Memory B cell (primary cell): Measurements from ENCODE around the gene ADIPOQ.
"Not testable (repeated sequence)": the region's sequence is repeated elsewhere in the genome, so short reads cannot be mapped to it uniquely, and the experiment has no call there.

ENCODE experiments used
- ATAC-seq: fragments of 150-1000 bp; cut with Tn5 transposase; 2 replicates; pipeline ENCODE4 v1.10.0; 2021; ENCODE audit warnings: low read depth, mild to moderate bottlenecking, moderate library complexity
- DNase-seq, 2 donors: peaks; one replicate each; pipeline ENCODE4 v3.0.0; 2022; ENCODE audit warnings: low spot score in 2 of 2
- H3K27ac Mint-ChIP-seq: one replicate; pipeline ENCODE4 v1.8.0; 2022; ENCODE audit warnings: mild to moderate bottlenecking, moderate library complexity, mixed read lengths
- H3K27me3 Mint-ChIP-seq: one replicate; pipeline ENCODE4 v1.8.0; 2022; ENCODE audit warnings: mixed read lengths
- H3K36me3 Mint-ChIP-seq: one replicate; pipeline ENCODE4 v1.8.0; 2022; ENCODE audit warnings: mild to moderate bottlenecking, mixed read lengths
- H3K4me1 Mint-ChIP-seq: one replicate; pipeline ENCODE4 v1.8.0; 2022; ENCODE audit warnings: mixed read lengths
- H3K4me3 Mint-ChIP-seq: one replicate; pipeline ENCODE4 v1.8.0; 2022; ENCODE audit warnings: mild to moderate bottlenecking, moderate library complexity, mixed read lengths
- H3K9me3 Mint-ChIP-seq: one replicate; pipeline ENCODE4 v1.8.0; 2022; ENCODE audit warnings: mixed read lengths

The ADIPOQ gene

DNA sequence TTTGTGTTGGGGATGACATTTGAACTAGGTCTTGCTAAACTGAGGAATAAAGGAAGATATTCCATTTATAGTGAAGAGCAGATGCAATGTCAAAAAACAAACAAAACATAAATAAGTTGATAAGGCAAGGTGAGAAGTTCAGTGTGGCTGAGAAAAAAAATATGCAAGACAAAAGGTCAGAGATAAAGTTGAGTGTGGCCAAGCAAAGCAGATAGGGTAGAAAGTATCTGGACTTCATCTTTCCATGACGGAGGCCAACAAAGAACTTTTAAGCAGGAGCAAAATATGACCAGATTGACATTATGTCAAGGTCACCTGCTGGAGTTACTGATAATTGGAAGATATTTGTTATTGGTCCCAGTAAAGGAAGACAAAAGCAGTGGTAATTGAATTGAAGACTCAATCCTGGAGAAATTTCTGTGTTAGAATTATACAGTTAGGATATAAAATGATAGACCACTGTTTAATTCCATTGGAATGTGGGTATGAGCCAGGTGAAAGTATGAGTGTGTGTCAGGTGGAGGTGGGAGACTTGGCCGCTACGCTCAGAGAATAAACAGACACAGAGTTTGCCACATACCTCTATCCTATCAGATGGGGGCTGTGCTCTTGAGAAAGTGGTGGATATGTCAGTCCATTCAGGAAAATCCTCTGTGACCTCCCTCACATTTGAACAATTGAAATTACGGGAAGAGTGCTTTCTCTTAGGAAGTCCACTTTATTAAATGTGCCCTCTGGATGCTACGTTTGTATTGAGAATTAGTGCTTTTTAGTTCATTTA lies 28.1 kb downstream of the ADIPOQ start:
- DNase-seq (no peak), ATAC-seq (no peak)
- H3K27me3 Mint-ChIP-seq: no peaks in the 10 kb centered on the region
- no peaks in the 10 kb centered on the region for H3K36me3 Mint-ChIP-seq
- H3K4me1 Mint-ChIP-seq: peaks cover 11% of the 10 kb centered on the region
- H3K27ac Mint-ChIP-seq: peak overlapping the region; percentile 28
- H3K4me3 Mint-ChIP-seq: no peak overlapping the region
- H3K9me3 Mint-ChIP-seq: no peaks in the 10 kb centered on the region

DNA sequence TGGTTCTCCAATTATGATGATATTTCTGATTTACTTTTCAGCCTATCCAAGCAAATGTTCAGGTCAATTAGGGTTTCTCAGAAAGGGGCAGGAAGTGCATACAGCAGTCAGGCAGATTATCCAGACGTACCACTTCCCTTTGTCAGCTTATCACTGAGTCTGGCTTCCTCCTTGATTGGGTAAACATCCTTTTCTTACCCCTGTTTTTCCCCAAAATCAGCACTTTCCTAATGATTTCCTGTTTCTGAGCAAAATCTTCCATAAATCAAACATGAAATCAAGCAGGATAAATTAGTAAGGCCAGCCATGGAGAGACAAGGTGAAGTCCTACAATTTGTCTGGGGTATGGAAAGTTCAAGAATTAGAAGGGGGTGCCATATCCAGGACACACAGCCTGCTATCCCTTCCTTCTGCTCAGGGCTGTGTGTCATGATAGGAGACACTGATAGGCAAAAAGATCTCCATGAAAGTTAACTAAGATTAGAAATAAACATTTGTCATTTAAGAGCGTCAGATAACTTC lies 29.0 kb downstream of the ADIPOQ start:
- Mint-ChIP-seq H3K4me3 (no peak overlapping the region), H3K27ac (peak overlapping the region; percentile 28), H3K4me1 (peaks cover 11% of the 10 kb centered on the region), H3K9me3 (no peaks in the 10 kb centered on the region), H3K27me3 (no peaks in the 10 kb centered on the region), H3K36me3 (no peaks in the 10 kb centered on the region)
- ATAC-seq: peak; percentile 38
- no peak for DNase-seq

DNA sequence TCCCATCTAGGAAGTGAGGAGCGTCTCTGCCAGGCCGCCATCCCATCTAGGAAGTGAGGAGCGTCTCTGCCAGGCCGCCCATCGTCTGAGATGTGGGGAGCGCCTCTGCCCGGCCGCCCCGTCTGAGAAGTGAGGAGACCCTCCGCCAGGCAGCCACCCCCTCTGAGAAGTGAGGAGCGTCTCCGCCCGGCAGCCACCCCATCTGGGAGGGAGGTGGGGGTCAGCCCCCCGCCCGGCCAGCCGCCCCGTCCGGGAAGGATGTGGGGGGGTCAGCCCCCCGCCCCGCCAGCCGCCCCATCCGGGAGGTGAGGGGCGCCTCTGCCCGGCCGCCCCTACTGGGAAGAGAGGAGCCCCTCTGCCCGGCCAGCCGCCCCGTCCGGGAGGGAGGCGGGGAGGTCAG lies 31.3 kb downstream of the ADIPOQ start:
- not testable (repeated sequence) for H3K27ac Mint-ChIP-seq, ATAC-seq, H3K36me3 Mint-ChIP-seq, DNase-seq, H3K27me3 Mint-ChIP-seq, H3K4me3 Mint-ChIP-seq, H3K9me3 Mint-ChIP-seq
- H3K4me1 Mint-ChIP-seq: peaks cover 11% of the 10 kb centered on the region

DNA sequence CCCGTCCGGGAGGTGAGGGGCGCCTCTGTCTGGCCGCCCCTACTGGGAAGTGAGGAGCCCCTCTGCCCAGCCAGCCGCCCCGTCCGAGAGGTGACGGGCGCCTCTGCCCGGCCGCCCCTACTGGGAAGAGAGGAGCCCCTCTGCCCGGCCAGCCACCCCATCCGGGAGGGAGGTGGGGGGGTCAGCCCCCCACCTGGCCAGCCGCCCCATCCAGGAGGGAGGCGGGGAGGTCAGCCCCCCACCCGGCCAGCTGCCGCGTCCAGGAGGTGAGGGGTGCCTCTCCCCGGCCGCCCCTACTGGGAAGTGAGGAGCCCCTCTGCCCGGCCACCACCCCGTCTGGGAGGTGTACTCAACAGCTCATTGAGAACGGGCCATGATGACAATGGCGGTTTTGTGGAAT lies 31.7 kb downstream of the ADIPOQ start:
- DNase-seq, H3K4me3 Mint-ChIP-seq, H3K36me3 Mint-ChIP-seq, H3K9me3 Mint-ChIP-seq, ATAC-seq, H3K27ac Mint-ChIP-seq, H3K27me3 Mint-ChIP-seq, H3K4me1 Mint-ChIP-seq: not testable (repeated sequence)

- not testable (repeated sequence) for H3K4me3 Mint-ChIP-seq, H3K27ac Mint-ChIP-seq
These were observed 32.3 kb downstream of the ADIPOQ start for GRCh38 chr3:186874841-186875240.

DNA sequence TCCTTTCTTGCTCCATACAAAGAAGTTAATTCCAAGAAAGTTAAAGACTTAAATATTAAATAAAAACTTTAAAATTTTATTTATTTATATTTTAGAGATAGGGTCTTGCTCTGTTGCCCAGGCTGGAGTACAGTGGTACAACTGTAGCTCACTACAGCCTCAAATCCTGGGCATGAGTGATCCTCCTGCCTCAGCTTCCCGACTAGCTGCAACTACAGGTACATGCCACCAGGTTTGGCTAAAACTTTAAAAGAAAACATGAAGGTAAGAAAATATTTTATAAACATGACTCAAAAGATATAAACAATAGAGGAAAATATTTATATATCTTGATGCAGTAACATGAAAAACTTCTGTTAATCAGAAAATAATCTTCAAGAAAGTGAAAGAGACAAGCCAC lies 33.2 kb downstream of the ADIPOQ start:
- Mint-ChIP-seq H3K27me3 (no peaks in the 10 kb centered on the region), H3K4me1 (peaks cover 13% of the 10 kb centered on the region), H3K4me3 (no peak overlapping the region), H3K36me3 (no peaks in the 10 kb centered on the region), H3K27ac (no peak overlapping the region), H3K9me3 (no peaks in the 10 kb centered on the region)
- DNase-seq (no peak), ATAC-seq (no peak)

More at GRCh38 chr3:186874841-186875240, 32.3 kb downstream of the ADIPOQ start:
- not testable (repeated sequence) for ATAC-seq, H3K4me1 Mint-ChIP-seq, DNase-seq, H3K36me3 Mint-ChIP-seq, H3K27me3 Mint-ChIP-seq, H3K9me3 Mint-ChIP-seq

DNA sequence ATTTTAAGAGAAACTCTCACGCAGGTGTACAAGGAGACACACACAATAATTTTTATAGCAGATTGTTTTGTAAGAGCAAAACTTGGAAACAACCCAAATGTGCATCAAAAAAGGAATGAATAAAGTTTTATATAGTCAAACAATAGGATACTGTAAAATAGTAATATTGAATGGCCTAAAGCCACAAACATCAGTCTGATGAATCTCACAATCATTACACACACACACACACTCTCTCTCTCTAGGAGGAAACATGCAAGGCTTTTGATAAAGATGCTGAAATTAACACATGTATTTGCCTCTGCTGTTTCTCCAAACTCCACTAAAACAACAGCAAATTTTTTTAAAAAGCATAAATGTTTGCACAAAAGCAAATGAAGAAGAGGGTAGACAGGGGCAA lies 37.3 kb downstream of the ADIPOQ start:
- Mint-ChIP-seq H3K36me3 (no peaks in the 10 kb centered on the region), H3K4me3 (no peak overlapping the region), H3K27ac (no peak overlapping the region), H3K4me1 (peaks cover 7% of the 10 kb centered on the region), H3K9me3 (no peaks in the 10 kb centered on the region), H3K27me3 (no peaks in the 10 kb centered on the region)
- ATAC-seq (no peak), DNase-seq (no peak)

- DNase-seq (no peak), ATAC-seq (no peak)
- Mint-ChIP-seq H3K36me3 (no peaks in the 10 kb centered on the region), H3K27me3 (no peaks in the 10 kb centered on the region), H3K4me1 (peaks cover 7% of the 10 kb centered on the region), H3K4me3 (no peak overlapping the region), H3K27ac (no peak overlapping the region), H3K9me3 (no peaks in the 10 kb centered on the region)
These were observed 37.9 kb downstream of the ADIPOQ start for GRCh38 chr3:186880406-186880805.

DNA sequence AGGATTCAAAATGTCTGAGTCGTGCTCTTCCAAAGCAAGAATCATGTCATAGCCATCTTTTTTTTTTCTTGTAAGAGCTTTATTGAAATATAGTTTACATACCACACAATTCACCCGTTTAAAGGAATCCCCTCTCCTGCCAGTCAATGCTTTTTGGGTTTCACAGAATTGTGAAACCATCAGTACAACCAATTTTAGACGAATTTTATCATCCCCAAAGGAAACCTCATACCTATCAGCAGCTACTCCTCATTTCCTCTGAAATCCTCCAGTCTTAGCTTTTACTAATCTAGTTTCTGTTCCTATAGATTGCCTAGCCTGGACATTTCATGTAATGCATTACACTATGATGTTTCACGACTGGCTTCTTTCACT lies 39.6 kb downstream of the ADIPOQ start:
- no peak for DNase-seq
- Mint-ChIP-seq H3K4me3 (no peak overlapping the region), H3K36me3 (no peaks in the 10 kb centered on the region), H3K27me3 (no peaks in the 10 kb centered on the region), H3K4me1 (peaks cover 7% of the 10 kb centered on the region), H3K27ac (no peak overlapping the region), H3K9me3 (no peaks in the 10 kb centered on the region)
- ATAC-seq: no peak

GRCh38 chr3:186882881-186883685 lies 40.6 kb downstream of the ADIPOQ start:
- ATAC-seq (no peak), DNase-seq (no peak)
- H3K27ac Mint-ChIP-seq: no peak overlapping the region
- H3K27me3 Mint-ChIP-seq: no peaks in the 10 kb centered on the region
- H3K4me1 Mint-ChIP-seq: peaks cover 7% of the 10 kb centered on the region
- no peaks in the 10 kb centered on the region for H3K9me3 Mint-ChIP-seq
- H3K36me3 Mint-ChIP-seq: no peaks in the 10 kb centered on the region
- H3K4me3 Mint-ChIP-seq: no peak overlapping the region

DNA sequence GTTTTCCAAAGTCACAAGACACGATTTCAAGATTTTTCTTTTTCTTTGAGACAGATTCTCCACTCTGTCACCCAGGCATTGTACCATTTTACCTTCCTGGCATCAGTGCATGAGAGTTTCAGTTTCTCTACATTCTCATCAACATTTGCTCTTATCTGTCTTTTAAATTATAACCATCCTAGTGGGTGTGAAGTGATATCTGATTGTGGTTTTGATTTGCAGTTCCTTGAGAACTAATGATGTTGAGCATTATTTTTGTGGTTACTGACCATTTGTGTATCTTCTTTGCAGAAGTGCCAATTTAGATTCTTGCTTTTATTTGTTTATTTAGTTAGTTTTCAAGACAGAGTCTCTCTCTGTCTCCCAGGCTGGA lies 41.2 kb downstream of the ADIPOQ start:
- H3K27me3 Mint-ChIP-seq: no peaks in the 10 kb centered on the region
- no peaks in the 10 kb centered on the region for H3K9me3 Mint-ChIP-seq
- H3K4me1 Mint-ChIP-seq: peaks cover 11% of the 10 kb centered on the region
- H3K36me3 Mint-ChIP-seq: no peaks in the 10 kb centered on the region
- no peak for DNase-seq
- no peak overlapping the region for H3K27ac Mint-ChIP-seq
- no peak for ATAC-seq
- no peak overlapping the region for H3K4me3 Mint-ChIP-seq

DNA sequence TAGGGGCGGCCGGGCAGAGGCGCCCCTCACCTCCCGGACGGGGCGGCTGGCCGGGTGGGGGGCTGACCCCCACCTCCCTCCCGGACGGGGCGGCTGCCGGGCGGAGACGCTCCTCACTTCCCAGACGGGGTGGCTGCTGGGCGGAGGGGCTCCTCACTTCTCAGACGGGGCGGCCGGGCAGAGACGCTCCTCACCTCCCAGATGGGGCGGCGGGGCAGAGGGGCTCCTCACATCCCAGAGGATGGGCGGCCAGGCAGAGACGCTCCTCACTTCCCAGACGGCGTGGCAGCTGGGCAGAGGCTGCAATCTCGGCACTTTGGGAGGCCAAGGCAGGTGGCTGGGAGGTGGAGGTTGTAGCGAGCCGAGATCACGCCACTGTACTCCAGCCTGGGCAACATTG lies 42.4 kb downstream of the ADIPOQ start:
- not testable (repeated sequence) for H3K4me3 Mint-ChIP-seq, ATAC-seq, H3K9me3 Mint-ChIP-seq

DNA sequence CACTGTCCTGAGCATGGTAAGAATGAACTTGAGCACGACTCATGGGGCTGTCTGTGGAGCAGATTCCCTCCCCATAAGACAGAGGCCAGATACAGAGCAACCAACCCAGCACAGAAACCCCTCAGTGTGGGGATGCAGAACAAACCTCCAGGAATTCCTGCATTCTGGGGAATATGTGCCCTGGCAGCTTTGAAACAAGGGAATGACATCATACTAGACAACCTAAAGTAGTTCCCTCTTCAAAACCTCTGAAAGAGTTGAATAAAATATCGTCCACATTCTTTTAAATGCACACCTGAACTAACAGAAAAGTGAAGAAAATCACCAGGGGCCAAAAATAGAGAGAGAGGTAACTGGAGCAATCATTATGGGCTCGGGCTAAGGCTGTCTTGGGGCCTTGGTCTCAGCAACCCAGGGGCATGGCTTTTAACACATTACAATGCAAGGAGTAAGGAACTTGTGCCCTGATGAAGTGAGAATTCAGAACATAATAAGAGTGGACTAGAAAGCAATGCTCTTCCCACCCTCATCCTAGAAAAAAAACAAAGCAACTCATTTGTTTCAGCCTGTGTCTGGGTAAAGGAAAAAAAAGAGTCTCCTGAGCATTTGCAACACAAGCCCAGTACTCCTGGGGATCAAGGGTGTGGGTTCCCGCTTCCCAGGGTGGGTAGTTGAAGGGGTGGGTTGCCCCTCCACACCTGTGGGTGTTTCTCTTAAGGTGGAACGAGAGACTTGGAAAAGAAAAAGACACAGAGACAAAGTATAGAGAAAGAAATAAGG lies 43.9 kb downstream of the ADIPOQ start:
- H3K36me3 Mint-ChIP-seq: no peaks in the 10 kb centered on the region
- H3K27ac Mint-ChIP-seq: no peak overlapping the region
- DNase-seq (no peak), ATAC-seq (no peak)
- H3K4me1 Mint-ChIP-seq: peaks cover 14% of the 10 kb centered on the region
- no peaks in the 10 kb centered on the region for H3K27me3 Mint-ChIP-seq
- H3K4me3 Mint-ChIP-seq: no peak overlapping the region
- H3K9me3 Mint-ChIP-seq: no peaks in the 10 kb centered on the region

More for the DNA sequence above, 42.4 kb downstream of the ADIPOQ start:
- not testable (repeated sequence) for H3K36me3 Mint-ChIP-seq, H3K27me3 Mint-ChIP-seq, DNase-seq, H3K27ac Mint-ChIP-seq
- peaks cover 17% of the 10 kb centered on the region for H3K4me1 Mint-ChIP-seq

- not testable (repeated sequence) for H3K27ac Mint-ChIP-seq
These were observed 45.0 kb downstream of the ADIPOQ start for GRCh38 chr3:186887507-186887938.

More at GRCh38 chr3:186887507-186887938, 45.0 kb downstream of the ADIPOQ start:
- not testable (repeated sequence) for H3K4me3 Mint-ChIP-seq, H3K36me3 Mint-ChIP-seq, H3K27me3 Mint-ChIP-seq, DNase-seq, ATAC-seq, H3K9me3 Mint-ChIP-seq
- peaks cover 11% of the 10 kb centered on the region for H3K4me1 Mint-ChIP-seq
